ENCODE results near the gene CXCL8.
"Not testable (repeated sequence)": the region's sequence is repeated elsewhere in the genome, so short reads cannot be mapped to it uniquely, and the experiment has no call there.

CXCL8 gene

DNA sequence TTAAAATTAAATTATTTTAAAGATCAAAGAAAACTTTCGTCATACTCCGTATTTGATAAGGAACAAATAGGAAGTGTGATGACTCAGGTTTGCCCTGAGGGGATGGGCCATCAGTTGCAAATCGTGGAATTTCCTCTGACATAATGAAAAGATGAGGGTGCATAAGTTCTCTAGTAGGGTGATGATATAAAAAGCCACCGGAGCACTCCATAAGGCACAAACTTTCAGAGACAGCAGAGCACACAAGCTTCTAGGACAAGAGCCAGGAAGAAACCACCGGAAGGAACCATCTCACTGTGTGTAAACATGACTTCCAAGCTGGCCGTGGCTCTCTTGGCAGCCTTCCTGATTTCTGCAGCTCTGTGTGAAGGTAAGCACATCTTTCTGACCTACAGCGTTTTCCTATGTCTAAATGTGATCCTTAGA, at the start of gene CXCL8:
Gene CXCL8, plus strand, starts transcription at position 217 of the 426 bp plus-strand sequence. Its CDS starts 90 bp downstream, at position 307.
- no peak for DNase-seq

- DNase-seq: not testable (repeated sequence)
Observed at GRCh38 chr4:73691201-73691600, 49.2 kb upstream of the CXCL8 start.

DNA sequence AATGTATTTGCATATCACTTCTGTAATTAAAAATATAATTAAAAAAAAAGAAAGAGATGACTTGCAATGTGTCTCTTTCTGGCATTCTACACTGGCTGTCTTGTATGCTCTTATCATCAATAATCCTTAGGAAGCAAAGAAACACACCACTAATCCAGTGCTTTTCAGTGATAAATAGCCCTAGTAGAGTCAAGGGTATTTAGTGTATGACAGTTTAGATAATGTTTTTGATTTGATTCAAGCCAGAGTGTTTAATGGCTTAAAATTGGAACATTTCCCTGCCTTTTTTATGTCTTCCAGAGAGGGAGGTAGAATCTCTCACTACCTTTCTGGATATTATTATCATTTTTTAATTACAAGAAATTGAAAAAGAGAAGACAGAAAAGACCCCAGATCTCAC, 48.6 kb upstream of the CXCL8 start:
- DNase-seq: no peak

GRCh38 chr4:73692254-73692653, 48.1 kb upstream of the CXCL8 start:
- no peak for DNase-seq

- DNase-seq: no peak
Observed at GRCh38 chr4:73692701-73693100, 47.7 kb upstream of the CXCL8 start.

DNA sequence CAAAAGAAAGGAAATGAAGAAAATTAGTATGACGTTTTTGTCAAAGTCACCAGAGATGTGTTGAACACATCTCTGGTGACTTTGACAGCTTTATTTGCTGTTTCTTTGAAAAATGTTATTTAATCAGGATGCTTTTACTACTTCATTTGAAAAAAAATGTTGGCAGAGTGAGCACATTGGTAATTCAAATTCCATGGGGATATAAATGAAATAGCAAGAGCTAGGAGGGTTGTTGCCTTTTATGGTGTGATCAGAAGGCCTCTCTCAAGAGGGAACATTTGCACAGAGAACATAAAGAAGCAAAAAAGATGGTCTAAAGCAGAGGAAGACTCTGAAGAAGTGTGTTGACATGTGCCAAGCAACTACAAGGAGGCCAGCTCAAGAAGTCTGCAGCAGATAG, 46.6 kb upstream of the CXCL8 start:
- DNase-seq: no peak

DNA sequence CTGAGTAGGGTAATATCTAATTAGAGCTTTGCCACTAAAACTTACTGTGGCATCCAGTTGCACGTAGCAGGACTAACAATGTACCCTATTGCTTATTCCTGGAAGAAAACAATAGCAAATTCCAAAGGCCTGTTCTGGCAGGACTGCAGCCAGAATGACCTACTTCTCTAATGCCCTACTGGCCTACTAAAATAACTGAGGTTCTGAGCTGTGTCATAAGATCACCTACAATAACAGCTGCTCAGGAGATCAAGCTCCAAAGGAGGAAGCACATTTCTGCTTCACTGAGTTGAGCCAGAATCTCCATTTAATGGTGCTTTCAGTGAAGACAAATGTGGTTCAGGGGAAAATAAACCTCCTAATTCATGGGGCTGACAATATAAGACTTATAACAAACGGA, 42.2 kb upstream of the CXCL8 start:
- no peak for DNase-seq

DNA sequence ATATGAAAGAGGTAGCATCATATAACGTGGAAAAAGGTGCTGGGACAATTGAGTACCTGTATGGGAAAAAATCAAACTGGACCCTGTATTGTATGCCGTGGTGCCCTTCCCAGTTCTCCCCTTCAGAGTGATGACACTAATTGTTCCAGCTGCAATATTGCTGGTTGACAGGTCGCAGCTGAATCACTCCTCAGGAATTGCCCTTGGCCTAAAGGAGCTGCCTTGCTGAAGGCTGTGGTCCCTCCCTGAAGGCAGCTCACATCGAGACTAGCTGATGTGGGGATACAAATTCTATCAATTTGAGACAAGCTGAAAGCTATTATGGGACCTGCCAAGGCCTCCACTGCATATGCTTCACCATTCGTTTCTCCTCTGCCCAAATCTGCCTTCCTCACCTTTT, 39.3 kb upstream of the CXCL8 start:
- no peak for DNase-seq

- no peak for DNase-seq
Observed at GRCh38 chr4:73702796-73703287, 37.5 kb upstream of the CXCL8 start.

DNA sequence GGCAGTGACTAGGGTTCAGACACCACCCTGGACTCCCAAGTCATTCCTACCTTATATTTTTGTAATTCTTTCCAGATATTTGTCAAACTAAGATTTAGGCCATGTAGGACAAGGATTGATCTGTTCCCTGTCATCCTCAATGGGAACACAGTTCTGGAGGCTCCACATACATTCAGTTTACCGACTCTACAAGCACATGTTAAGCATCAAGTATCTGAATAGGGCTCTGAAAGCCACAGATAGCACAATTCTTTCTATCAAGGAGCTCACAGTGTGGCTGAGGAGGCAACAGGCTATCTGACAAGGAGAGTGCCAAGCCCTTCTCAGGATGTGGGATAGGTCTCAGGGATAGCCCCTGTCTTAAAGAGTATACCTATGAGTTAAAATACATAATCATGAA, 37.0 kb upstream of the CXCL8 start:
- DNase-seq: no peak

DNA sequence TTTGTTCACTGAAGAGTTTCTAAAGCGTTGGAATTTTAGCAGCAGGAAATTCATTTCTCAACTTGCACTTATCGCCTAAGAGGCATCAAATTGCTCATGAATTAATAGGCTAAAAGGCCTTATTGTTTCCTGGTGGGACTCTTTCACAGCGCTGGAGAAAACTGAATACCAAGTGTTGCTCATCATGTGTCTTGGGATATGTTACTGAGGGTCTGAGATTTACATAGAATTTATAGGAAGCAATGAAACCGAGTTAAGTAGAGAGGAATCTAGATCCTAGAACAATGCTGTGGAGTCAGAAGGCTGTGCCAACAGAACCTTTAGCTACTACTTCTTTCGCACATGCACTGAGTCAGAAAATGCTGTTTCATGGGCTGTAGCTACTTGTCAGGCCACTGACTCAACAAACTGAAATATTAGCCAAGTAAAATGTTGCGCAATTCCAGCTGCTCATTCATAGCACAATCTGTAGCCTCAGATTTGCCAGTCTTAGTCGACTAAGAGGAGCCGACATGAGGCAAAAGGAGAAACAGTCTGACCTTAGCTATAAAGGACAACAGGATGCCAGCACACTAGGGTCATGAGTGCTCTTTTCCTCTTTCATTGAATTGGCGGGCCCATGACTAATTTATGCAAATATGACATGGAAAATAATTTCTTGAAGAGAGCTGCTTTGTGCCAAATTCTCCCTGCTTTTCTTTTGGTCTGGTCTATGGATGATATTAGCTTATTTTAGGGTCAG, 35.9 kb upstream of the CXCL8 start:
- DNase-seq: no peak

DNA sequence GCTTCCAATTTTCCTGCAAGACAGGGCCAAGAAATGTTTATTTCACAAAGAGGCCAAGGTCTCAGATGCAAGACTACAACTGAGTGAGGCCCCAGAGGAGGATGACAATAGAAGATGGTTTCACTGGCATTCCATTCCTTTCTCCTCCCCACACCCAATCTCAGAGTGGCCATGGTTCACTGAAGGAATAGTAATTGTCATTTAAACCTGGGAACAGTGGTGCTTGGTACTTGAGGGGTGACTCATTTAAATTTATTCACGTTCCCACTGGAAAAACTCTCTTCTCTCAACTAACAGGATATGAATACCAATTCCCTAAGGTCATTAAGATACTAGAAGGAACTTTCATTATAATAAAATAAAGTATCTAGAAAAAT, 35.3 kb upstream of the CXCL8 start:
- DNase-seq: no peak

GRCh38 chr4:73705721-73706120, 34.6 kb upstream of the CXCL8 start:
- no peak for DNase-seq

DNA sequence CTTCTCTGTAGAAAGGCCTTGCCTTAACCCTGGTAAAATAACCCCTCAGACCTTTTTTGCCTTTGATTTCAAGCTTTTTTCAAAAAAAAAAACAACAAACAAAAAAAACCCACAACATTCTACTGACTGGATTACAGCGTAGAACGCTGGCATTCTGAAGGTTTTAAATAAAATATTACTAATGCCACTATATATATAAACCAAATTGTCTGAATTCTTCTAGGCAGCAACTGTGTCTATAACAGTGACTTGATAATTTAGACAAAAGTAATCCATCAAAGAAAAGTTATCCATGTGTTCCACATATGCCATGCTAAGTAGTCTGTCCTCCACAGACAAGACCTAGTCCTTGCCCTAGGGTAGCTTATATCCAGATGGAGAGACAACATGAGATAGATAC, 33.6 kb upstream of the CXCL8 start:
- DNase-seq: no peak

DNA sequence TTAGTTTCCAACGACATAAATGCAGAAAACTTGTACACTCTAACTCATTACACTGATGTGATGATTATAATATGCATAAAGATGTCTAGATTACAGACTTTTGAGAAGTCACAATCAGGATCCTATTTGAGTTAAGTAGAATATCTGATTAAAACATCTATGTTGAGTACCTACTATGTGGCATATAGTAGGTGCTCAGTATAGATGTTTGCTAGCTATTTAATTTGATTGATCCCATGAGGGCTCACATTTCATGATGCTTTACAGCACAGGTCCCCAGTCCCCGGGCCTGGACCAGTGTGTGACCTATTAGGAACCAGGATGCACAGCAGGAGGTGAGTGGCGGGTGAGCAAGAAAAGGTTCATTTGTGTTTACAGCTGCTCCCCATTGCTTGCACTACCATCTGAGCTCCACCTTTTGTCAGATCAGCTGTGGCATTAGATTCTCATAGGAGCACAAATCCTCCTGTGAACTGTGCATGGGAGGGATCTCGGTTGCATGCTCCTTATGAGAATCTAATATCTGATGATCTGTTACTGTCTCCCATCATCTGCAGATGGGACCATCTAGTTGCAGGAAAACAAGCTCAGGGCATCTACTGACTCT, 33.0 kb upstream of the CXCL8 start:
- no peak for DNase-seq

- DNase-seq: no peak
Observed at GRCh38 chr4:73707918-73708577, 32.3 kb upstream of the CXCL8 start.

GRCh38 chr4:73709451-73710033, 30.8 kb upstream of the CXCL8 start:
- DNase-seq: no peak

DNA sequence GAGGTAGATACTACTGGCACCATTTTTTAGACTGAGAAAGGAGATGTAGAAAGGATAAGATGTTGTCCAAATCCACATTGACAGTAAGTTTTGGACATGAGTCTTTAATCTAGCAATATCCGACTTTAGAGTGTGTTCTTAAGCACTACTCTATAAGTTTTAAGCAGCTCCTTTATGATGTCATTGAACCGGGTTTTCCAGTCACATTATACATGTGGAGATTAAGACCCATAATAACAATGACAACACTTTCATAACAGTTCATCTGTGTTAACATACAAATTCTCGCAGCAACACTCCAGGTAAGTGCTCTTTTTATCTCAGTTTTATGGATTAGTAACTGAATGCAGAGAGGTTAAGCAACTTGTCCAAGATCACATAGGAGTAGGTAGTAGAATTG, 30.3 kb upstream of the CXCL8 start:
- no peak for DNase-seq

DNA sequence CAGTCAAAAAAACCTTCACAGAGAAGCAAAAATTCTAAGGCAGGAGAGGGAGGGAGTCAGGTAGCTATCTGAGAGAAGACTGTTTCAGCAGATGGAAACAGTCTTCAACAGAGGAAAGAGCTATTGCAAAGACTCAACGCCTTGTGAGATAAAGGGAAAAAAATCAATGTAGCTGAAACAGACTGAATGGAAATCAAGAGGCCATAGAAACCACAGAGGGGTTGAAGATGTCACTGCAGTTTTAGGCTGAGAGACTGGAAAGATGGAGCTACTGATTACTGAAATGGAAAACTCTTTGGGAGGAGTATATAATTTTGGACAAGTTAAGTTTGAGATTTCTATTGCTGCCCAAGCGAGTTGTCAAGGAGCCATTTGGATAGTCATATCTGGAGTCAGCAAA, 28.4 kb upstream of the CXCL8 start:
- DNase-seq: no peak

DNA sequence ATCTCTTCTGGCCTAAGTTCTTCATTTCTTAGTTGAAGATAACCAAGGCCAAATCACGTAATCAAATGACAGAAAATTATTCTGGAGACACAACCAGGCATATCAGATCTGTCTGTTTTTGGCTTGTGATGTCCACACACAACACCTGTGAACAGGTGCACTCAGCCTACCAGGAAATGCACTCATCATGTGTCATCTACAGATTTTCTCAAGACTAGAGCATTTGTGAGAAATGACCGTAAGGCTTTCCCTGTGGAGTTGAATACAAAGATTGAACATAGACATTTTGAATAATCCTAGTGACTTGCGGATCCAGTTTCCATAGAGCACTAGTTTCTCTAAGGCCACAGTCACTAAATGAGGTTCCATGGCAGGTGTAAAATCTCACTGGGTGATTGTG, 26.7 kb upstream of the CXCL8 start:
- DNase-seq: no peak

DNA sequence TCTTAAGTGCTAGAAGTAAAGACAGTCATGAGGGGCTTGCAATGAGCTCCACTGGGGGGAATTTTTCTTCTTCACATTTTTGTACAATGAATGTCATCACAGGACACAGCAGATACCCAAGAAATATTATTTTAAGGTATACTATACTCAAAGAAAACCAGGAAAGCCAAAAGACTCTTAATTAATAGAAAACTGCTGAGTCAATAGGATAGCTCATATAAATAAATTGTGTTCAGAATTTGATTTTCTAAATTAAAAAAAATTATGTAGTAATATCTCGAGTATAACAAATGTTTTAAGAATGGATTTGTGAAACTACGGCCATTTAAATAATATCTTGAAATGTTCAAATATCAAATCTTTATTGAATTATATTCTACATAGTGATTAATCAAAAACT, 25.7 kb upstream of the CXCL8 start:
- DNase-seq: no peak

DNA sequence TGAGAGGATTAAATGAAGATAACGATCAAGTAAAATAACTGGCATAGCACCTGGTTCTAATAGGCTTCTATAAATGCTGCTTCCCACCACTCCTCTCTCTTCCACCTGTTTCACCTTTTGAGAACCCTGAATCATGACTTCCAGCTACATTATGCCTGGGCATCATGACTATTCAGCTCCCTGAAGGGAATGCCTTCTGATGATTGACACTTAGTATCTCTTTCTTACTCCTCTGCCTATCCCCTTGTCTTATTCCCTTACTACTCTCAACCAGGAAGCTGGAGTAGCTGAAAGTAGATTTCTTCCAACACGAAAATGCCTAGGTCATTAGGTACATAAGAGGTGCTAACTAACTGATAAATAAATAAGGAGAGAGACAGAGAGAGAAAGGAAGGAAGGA, 24.7 kb upstream of the CXCL8 start:
- no peak for DNase-seq

All from stimulated activated naive CD4-positive, alpha-beta T cell (primary cell).